H1 (cell line): Measurements from ENCODE around the gene SLC22A24.

ENCODE experiments used
- ASH2L ChIP-seq: fragments of 200-600, 300-600 bp; sonication (generic); IDR thresholded peaks from one replicate; pipeline ENCODE4 v1.7.1; 2017; ENCODE audit warnings: low read length
- CBX5 ChIP-seq: fragments of 300-800, 300-1000 bp; sonication (generic); IDR thresholded peaks from 2 replicates; pipeline ENCODE4 v1.7.1; 2016; ENCODE audit warnings: antibody characterized with exemption, low read length, low read depth
- EP300 ChIP-seq, 2 experiments: IDR thresholded peaks; 1 replicate in 1 of 2; 2 replicates in 1 of 2; pipeline ENCODE4 v1.6.1; 2011 to 2012; ENCODE audit warnings: low read depth in 2 of 2, low read length in 2 of 2, mild to moderate bottlenecking in 2 of 2, borderline replicate concordance in 1 of 2, inconsistent platforms in 1 of 2, moderate library complexity in 1 of 2
- HDAC2 ChIP-seq, 2 experiments: fragments of 300-600 bp in 1 of 2; sonication (generic) in 1 of 2; IDR thresholded peaks; 2 replicates each; pipeline ENCODE4 v1.6.1; 2011 to 2012; ENCODE audit warnings: low read depth in 2 of 2, low read length in 2 of 2, mild to moderate bottlenecking in 2 of 2, moderate library complexity in 2 of 2, borderline replicate concordance in 1 of 2, inconsistent platforms in 1 of 2
- JUN ChIP-seq: IDR thresholded peaks from 2 replicates; pipeline ENCODE4 v1.6.1; 2011; ENCODE audit warnings: low read depth, mild to moderate bottlenecking, improper control_type of control experiment, low read length
- POLR2AphosphoS5 ChIP-seq: IDR thresholded peaks from 2 replicates; pipeline ENCODE4 v1.6.1; 2011; ENCODE audit warnings: low read depth, low read length
- SIN3A ChIP-seq, 2 experiments: IDR thresholded peaks in 1 of 2; conservative IDR thresholded peaks in 1 of 2; 2 replicates each; pipeline ENCODE4 v1.6.1; 2011 to 2012; ENCODE audit warnings: low read length in 2 of 2, improper control_type of control experiment in 1 of 2, low read depth in 1 of 2, mild to moderate bottlenecking in 1 of 2
- TAF1 ChIP-seq: IDR thresholded peaks from 2 replicates; pipeline ENCODE4 v1.6.1; 2011; ENCODE audit warnings: mild to moderate bottlenecking, low read depth, low read length
- TF ChIP-seq, protein P1 (sequence below): IDR thresholded peaks from 2 replicates; pipeline ENCODE4 v1.6.1; 2012; ENCODE audit warnings: low read length, inconsistent platforms
- TF ChIP-seq, protein P2 (sequence below), 3 experiments: IDR thresholded peaks; 1 replicate in 2 of 3; 2 replicates in 1 of 3; pipeline versions ENCODE4 v1.5.1 to v1.6.1; 2011; ENCODE audit warnings: low read length in 3 of 3, mild to moderate bottlenecking in 3 of 3, inconsistent platforms in 2 of 3, low read depth in 1 of 3, moderate library complexity in 1 of 3; ENCODE audit not compliant: insufficient read depth in 1 of 3; ENCODE audit errors: control extremely low read depth in 1 of 3

DNA sequence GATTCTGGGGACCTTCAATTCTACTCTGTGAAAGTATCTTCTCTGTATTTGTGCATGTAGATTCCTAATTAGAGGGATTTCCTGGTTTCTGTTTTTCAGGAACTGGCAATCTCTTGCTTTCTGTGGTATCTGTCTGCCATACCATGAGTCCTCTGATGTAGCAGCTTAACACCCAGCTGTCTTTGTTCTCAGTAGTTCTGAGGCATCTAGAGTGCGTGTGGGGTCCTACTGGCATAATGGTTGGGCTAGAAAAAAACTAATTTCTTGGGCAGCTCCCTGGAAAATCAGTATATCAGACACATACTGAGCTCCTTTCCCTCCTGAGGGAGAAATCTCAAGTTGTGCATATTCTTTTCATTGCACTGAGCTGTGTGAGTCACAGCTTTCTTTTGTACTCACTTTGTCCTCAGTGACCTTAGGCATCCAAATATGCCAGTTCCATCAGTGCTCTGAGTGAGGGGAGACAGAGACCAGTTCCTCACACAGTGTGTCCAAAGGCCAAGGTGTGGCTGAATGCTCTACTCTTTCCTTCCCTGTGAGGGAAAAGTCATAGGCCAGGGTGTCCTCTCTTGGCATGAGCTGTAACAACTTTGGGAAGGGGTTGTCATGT, 35.5 kb upstream of the SLC22A24 start:
- TF ChIP-seq, protein P1, sequence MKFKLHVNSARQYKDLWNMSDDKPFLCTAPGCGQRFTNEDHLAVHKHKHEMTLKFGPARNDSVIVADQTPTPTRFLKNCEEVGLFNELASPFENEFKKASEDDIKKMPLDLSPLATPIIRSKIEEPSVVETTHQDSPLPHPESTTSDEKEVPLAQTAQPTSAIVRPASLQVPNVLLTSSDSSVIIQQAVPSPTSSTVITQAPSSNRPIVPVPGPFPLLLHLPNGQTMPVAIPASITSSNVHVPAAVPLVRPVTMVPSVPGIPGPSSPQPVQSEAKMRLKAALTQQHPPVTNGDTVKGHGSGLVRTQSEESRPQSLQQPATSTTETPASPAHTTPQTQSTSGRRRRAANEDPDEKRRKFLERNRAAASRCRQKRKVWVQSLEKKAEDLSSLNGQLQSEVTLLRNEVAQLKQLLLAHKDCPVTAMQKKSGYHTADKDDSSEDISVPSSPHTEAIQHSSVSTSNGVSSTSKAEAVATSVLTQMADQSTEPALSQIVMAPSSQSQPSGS: no peak
- no peak for TF ChIP-seq HDAC2 (IDR thresholded peaks at IDR 0.05; ENCODE audit: borderline replicate concordance in 1 of 2, low read depth in 2 of 2, low read length in 2 of 2)
- no peak for TF ChIP-seq POLR2AphosphoS5
- no peak for TF ChIP-seq ASH2L
- TF ChIP-seq SIN3A (conservative IDR thresholded peaks at IDR 0.05 in 1 of 2, IDR thresholded peaks at IDR 0.05 in 1 of 2; ENCODE audit: low read depth in 1 of 2, low read length in 2 of 2): no peak
- TF ChIP-seq, protein P2, sequence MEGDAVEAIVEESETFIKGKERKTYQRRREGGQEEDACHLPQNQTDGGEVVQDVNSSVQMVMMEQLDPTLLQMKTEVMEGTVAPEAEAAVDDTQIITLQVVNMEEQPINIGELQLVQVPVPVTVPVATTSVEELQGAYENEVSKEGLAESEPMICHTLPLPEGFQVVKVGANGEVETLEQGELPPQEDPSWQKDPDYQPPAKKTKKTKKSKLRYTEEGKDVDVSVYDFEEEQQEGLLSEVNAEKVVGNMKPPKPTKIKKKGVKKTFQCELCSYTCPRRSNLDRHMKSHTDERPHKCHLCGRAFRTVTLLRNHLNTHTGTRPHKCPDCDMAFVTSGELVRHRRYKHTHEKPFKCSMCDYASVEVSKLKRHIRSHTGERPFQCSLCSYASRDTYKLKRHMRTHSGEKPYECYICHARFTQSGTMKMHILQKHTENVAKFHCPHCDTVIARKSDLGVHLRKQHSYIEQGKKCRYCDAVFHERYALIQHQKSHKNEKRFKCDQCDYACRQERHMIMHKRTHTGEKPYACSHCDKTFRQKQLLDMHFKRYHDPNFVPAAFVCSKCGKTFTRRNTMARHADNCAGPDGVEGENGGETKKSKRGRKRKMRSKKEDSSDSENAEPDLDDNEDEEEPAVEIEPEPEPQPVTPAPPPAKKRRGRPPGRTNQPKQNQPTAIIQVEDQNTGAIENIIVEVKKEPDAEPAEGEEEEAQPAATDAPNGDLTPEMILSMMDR (IDR thresholded peaks at IDR 0.05; ENCODE audit: control extremely low read depth in 1 of 3, insufficient read depth in 1 of 3, low read depth in 1 of 3, low read length in 3 of 3): no peak
- TF ChIP-seq JUN: no peak
- TF ChIP-seq CBX5: no peak
- TF ChIP-seq TAF1: no peak
- TF ChIP-seq EP300 (IDR thresholded peaks at IDR 0.05; ENCODE audit: borderline replicate concordance in 1 of 2, low read depth in 2 of 2, low read length in 2 of 2): no peak
